Stimulated activated CD4-positive, alpha-beta T cell treated with anti-CD3 and anti-CD28 coated beads, Interleukin-12 subunit alpha, Interleukin-12 subunit beta, amount 100 ng/mL, for 4 hours (primary cell): Measurements from ENCODE around the gene BMPER.

ENCODE experiments used
- DNase-seq: peaks from one replicate; pipeline ENCODE4 v3.0.0-alpha.2; 2020

The BMPER gene

GRCh38 chr7:33926535-33926934 lies 21.2 kb downstream of the BMPER start:
- no peak for DNase-seq

DNA sequence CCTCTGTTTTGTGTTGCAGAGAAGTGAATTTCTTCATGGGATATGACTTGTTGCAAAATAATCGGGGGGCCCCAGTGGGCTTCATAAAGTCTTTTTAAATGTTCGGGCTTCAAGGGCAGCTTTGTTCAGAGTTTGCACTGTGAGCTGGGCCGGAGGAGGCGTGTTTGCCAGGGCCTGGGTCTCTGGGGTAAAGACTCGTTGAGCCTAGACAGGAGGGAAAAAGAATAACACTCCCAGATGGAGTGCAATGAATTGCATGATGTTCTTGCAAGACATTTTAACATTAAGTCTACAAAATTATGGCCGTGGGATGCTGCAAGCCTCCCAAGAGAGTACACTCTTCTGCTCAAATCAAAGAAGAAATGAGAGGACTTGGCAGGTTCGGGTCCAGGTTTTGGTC lies 23.6 kb downstream of the BMPER start:
- DNase-seq, result no peak

DNA sequence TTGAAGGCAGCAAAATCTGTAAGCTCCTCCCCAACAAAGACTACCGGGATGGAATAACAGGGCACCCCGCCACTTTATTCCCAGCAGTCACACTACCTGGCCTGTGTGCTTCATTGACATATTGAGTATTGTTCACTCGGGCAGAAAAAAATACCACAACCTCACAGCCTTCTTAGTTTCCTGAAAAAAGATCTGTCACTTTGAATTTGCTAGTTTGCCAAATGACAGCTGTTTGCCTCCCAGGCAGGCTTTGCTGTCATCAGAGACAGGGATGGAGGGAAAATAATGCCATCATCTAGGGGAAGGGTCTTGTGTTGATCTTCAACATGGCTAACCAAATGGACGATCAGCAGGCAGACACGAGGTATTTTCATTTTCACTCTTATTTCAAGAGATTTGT lies 26.9 kb downstream of the BMPER start:
- DNase-seq, result no peak

DNA sequence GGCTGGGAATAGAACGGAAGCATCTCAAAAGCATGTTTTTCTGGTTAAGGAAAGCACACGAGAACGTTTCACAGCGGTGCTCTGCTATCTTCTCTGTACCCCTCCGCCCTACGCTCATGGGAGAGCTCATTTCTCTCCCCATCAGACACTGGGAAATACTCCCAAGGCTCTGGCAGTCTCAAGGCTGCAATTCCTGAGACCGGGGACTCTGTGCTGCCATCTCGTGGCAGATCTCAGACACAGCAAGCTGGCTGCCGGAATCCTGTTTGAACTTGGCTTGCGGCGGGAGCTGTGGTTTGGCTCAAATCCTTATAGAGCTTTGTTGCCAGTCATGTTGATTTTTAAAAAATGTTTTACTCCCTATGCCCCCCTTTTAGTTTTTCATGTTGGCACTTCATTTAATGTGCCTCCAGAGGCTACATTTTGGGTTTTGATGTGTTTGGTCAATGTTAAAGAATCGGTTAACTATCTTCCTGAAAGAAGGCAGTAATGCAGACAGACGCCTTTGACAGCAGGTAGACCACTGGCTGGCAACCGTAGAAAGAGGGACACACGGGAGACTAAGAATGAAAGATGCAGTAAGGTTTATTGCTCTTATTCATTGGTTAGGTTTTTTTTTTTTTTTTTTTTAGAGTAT lies 27.6 kb downstream of the BMPER start:
- DNase-seq, result peak; percentile 59

DNA sequence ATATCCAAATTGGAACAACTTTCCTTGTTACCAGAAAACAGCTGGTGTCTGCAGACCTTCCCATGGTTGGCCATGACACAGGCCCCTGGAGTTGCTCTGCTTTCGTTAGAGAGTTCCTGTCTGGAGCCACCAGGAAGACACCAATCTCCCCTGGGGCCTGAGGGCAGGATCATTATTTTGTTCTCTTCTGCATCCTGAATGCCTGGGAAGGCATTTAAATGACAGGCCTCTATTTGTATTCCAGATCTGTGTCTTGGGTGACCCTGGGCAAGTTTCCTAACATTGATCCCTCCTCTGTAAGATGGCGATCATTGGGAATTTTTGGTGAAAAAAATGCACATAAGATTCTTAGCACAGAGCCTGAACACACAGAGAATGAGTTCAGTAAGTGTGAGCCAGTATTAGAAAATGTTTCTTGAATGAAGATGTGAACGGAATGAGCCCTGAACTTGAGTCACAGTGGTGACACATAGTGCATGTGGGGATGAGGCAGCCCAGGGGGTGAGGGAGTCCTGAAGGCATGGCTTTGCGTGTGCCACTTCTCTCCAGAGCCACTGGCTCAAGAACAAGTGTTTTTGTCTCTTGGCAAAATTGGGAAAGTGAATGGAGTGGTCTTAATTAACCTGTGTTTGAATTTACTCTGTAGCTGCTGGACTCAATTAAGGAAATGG lies 28.4 kb downstream of the BMPER start:
- no peak for DNase-seq

GRCh38 chr7:33934391-33934790 lies 29.1 kb downstream of the BMPER start:
- no peak for DNase-seq

GRCh38 chr7:33936503-33936902 lies 31.2 kb downstream of the BMPER start:
- DNase-seq, result no peak

DNA sequence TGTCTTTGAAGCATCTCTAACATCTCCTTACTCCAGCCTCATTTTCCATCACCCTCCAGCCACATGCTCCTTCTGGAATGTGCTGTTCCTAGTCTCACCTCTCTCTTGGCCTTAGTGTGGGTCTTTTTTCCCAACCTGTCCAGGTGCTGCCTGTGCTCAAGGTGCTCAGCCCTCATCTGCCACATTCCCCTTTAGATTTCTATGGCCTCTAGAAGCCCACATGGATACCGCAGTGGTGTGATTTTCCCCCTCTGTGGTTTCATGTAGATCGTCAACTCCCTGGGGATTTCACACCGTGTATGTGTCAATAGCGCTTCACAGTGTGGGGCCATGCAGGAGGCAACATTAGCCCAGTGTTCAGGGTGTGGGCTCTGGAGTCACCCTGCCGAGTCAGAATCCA lies 32.5 kb downstream of the BMPER start:
- no peak for DNase-seq

- no peak for DNase-seq
These were observed 33.8 kb downstream of the BMPER start for GRCh38 chr7:33939121-33939520.

DNA sequence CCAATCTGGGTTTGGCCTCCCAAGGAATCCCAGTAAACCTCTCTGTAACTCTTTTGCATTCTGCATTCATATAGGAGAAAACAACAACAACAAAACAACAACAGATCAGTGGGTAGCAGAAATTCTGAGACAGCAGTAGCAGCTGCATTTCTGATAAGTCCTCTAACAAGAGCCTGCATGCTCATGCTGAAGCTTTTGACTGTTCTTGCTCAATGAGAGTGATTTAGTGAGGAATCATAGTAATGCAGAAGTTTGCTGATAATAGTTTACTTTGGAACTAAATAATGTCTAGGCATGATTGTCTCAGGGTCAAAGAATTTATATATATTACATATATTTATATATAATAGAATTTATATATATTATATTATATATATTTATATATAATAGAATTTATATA lies 35.2 kb downstream of the BMPER start:
- no peak for DNase-seq

DNA sequence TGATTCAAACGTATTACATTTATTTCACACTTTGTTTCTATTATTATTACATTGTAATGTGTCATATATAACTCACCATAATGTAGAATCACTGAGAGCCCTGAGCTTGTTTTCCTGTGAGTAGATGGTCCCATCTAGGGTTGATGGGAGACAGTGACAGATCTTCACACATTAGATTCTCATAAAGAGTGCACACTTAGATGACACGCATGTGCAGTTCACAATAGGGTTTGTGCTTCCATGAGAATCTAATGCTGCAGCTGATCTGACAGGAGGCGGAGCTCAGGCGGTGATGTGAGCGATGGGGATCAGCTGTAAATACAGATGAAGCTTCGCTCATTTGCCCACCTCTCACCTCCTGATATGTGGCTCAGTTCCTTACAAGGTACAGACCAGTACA lies 36.1 kb downstream of the BMPER start:
- DNase-seq, result no peak

GRCh38 chr7:33946094-33946699 lies 40.9 kb downstream of the BMPER start:
- no peak for DNase-seq

- no peak for DNase-seq
These were observed 44.8 kb downstream of the BMPER start for GRCh38 chr7:33950047-33950714.

GRCh38 chr7:33952824-33953223 lies 47.5 kb downstream of the BMPER start:
- DNase-seq, result no peak

DNA sequence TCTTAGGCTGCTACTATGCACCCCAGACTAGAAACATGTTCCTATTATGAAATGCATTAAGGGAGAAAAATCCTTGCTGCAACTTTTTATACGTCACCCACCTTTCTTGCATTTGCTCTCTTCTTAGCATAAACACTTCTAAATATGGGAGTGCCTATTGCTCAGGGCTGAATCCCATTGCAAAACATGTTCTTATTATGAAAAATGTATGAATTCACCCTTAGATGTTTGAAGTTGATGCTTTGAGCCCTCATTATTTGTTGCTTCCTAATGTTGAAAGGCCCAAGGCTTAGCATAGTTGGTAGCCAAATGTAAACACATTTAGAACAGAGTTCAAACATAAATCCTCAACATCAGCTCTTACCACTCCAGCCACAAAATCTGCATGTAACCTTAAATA lies 52.8 kb downstream of the BMPER start:
- DNase-seq, result no peak

GRCh38 chr7:33959676-33960075 lies 54.3 kb downstream of the BMPER start:
- no peak for DNase-seq

DNA sequence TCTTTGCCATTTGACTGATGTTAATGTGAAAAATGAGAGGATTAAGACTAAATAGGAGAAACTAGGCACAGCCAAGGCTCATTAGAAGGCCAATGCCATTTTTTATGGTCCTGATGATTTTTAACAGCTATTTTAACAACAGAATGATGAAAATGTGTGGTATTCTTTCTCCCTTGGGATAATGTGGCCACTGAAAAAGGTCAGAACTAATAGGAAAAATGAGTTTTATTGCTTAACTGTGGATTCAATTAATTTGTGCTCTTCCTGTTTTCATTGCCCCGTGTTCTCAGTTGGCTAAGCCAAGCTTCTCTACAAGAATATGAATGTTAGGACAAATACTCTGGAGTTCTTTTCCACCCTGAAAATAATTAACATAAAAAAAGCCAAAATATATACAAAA lies 56.6 kb downstream of the BMPER start:
- DNase-seq, result no peak

- no peak for DNase-seq
These were observed 59.3 kb downstream of the BMPER start for GRCh38 chr7:33964417-33965182.

DNA sequence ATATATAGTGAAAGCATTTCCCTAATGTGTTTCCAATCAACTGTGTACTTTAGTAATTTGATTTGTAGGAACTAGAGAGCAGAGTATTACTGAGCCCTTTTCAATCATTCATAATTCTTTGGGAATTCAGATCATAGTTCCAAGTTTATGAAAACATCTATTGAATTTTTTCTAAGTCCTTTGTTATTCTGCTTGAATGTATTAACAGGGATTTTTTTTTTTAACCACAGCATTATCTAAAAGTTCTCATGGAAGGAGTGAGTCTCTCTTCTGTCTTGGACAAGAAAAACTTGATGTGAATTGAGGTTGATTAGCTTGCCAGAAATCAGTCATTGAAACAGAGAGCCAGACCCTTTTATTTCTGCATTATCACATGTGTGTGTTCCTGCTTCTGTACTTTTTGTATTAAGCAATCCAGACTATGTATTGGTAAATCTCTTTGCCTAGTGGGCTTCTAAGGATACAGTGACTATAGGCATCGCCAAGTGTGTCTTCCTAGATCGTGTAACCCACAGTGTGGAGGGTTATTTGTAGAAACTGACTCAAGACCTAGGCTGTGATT lies 59.9 kb downstream of the BMPER start:
- DNase-seq, result no peak

DNA sequence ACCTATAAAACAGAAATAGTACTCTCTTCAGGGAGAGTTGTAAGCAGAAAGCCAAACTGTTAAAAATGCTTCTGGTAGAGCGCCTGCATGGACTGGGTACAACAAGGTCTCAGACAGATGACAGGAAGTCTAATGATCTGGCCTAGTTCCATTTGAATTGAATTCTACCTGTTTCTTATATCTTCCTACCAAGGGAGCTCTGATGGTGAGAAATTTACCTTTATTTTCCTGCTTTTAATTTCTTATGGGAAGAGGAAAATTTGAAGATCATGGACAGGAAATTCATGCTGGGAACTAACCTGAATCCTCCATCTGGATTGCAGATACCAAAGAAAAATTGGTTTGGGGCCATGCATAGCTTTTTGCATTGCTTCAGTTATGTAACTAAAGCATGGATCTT lies 63.3 kb downstream of the BMPER start:
- DNase-seq, result no peak

GRCh38 chr7:33970536-33970935 lies 65.2 kb downstream of the BMPER start:
- DNase-seq, result no peak

- no peak for DNase-seq
These were observed 65.8 kb downstream of the BMPER start for GRCh38 chr7:33971106-33971505.
